ENCODE measurements around the gene FREM3.
A peak's percentile ranks its signal among the peaks of the same experiment; 100 is the strongest.
"Not testable (repeated sequence)": the region's sequence is repeated elsewhere in the genome, so short reads cannot be mapped to it uniquely, and the experiment has no call there.

FREM3 gene

GRCh38 chr4:143713553-143713952, 13.1 kb upstream of the FREM3 start:
- H3K9me3 ChIP-seq (ENCODE audit: insufficient read depth, low read depth, low read length) = no peaks in the 10 kb centered on the region
- no peak overlapping the region for H3K4me3 ChIP-seq (ENCODE audit: low read length)
- H3K27ac ChIP-seq (ENCODE audit: low read depth, low read length) = peak overlapping the region; percentile 61; the same call in 1 of the 2 replicates
- H3K4me1 ChIP-seq (ENCODE audit: insufficient read depth, low read length) = peaks cover 37% of the 10 kb centered on the region
- 0 out of 2 replicates have a peak overlapping the region, but pooled peaks have one; percentile 17 for H3K9ac ChIP-seq (ENCODE audit: low read depth, low read length)
- 93% methylated on average over 4 of the region's 5 CpGs for WGBS
- no peaks in the 10 kb centered on the region for H3K36me3 ChIP-seq (ENCODE audit: insufficient read depth, low read length)
- H3K27me3 ChIP-seq (ENCODE audit: insufficient read depth, low read length) = no peaks in the 10 kb centered on the region

DNA sequence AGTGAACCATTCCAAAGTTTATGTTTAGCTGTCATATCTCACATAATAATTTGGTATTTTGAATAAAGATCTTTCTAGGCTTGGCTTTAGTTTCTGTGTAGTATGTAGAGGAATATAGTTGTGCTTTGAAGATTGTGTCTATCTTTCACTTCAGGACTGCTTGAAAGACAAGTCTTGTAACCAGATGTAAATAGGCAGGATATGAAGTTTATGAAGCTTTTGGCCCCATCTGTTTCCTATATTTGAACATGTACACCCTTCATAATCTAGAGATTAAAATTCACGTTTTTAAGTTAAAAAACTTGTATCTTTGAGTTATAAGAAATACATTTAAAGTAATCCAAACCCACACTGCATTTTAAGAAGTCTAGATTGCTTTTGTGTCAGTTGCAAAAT, 11.7 kb upstream of the FREM3 start:
- WGBS = no CpG with 5 or more reads among the region's 1 CpG

GRCh38 chr4:143711543-143712154, 11.2 kb upstream of the FREM3 start:
- 67% methylated on average over 3 of the region's 4 CpGs for WGBS
- Histone ChIP-seq H3K27me3 (ENCODE audit: insufficient read depth, low read length) (no peaks in the 10 kb centered on the region), H3K9ac (ENCODE audit: low read depth, low read length) (no peak overlapping the region), H3K36me3 (ENCODE audit: insufficient read depth, low read length) (no peaks in the 10 kb centered on the region), H3K27ac (ENCODE audit: low read depth, low read length) (no peak overlapping the region), H3K4me1 (ENCODE audit: insufficient read depth, low read length) (peaks cover 37% of the 10 kb centered on the region), H3K4me3 (ENCODE audit: low read length) (no peak overlapping the region), H3K9me3 (ENCODE audit: insufficient read depth, low read depth, low read length) (0 out of 2 replicates have a peak, but pooled peaks cover 2% of the 10 kb centered on the region)

More for the DNA sequence above, 11.7 kb upstream of the FREM3 start:
- H3K9me3 ChIP-seq (ENCODE audit: insufficient read depth, low read depth, low read length) = no peaks in the 10 kb centered on the region
- H3K27me3 ChIP-seq (ENCODE audit: insufficient read depth, low read length) = no peaks in the 10 kb centered on the region
- no peaks in the 10 kb centered on the region for H3K36me3 ChIP-seq (ENCODE audit: insufficient read depth, low read length)
- peaks cover 37% of the 10 kb centered on the region for H3K4me1 ChIP-seq (ENCODE audit: insufficient read depth, low read length)
- H3K9ac ChIP-seq (ENCODE audit: low read depth, low read length) = no peak overlapping the region
- H3K27ac ChIP-seq (ENCODE audit: low read depth, low read length) = no peak overlapping the region
- H3K4me3 ChIP-seq (ENCODE audit: low read length) = no peak overlapping the region

DNA sequence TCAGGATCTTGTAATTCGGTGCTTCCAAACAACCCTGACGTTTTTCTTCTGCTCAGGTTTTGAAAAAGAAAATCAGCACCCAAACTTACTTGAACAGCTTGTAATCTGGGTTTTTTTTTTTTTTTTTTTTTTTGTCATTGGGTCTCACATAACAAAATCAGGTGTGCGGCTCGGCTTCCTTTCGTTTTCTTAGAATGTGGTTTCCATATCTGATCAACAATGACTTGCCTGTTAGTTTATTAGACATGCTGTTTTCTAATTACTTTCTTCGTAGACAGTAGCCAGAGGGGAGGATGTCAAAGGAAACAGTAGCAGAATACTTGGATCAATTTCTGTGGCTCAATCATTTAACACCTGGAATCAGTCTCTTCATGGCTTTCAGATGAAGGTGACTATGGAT, 890 bp upstream of the FREM3 start:
- 48% methylated on average over 6 of the region's 6 CpGs for WGBS

DNA sequence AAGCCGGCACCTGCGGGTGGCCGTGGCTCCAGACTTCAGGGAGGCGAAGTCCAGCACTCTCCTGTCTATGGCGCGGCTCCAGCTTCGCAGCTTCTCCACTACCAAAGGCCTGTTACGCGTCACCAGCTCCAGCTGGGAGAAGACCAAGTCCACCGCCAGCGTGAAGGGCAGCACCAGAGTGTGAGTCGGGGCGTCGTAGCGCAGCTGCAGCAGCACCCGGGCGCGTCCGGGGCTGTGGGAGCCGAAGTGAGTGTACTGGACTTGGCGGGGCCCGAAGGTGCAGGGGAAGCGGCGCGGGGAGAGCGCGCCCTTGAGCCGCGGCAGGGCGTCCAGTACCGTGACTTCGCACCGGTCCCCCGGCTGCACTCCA, 444 bp downstream of the FREM3 start:
- H3K4me3 ChIP-seq (ENCODE audit: low read length) = peak overlapping the region; percentile 59

More for the DNA sequence above, 890 bp upstream of the FREM3 start:
- H3K27ac ChIP-seq (ENCODE audit: low read depth, low read length) = no peak overlapping the region
- no peaks in the 10 kb centered on the region for H3K4me1 ChIP-seq (ENCODE audit: insufficient read depth, low read length)
- H3K27me3 ChIP-seq (ENCODE audit: insufficient read depth, low read length) = peaks cover 57% of the 10 kb centered on the region
- H3K4me3 ChIP-seq (ENCODE audit: low read length) = peak overlapping the region; percentile 59
- H3K9me3 ChIP-seq (ENCODE audit: insufficient read depth, low read depth, low read length) = no peaks in the 10 kb centered on the region
- no peaks in the 10 kb centered on the region for H3K36me3 ChIP-seq (ENCODE audit: insufficient read depth, low read length)
- H3K9ac ChIP-seq (ENCODE audit: low read depth, low read length) = no peak overlapping the region

GRCh38 chr4:143699331-143700045, 987 bp downstream of the FREM3 start:
- H3K27me3 ChIP-seq (ENCODE audit: insufficient read depth, low read length) = peaks cover 57% of the 10 kb centered on the region
- H3K9me3 ChIP-seq (ENCODE audit: insufficient read depth, low read depth, low read length) = no peaks in the 10 kb centered on the region
- peak overlapping the region; percentile 59 for H3K4me3 ChIP-seq (ENCODE audit: low read length)
- H3K27ac ChIP-seq (ENCODE audit: low read depth, low read length) = no peak overlapping the region
- peak overlapping the region; percentile 33; the same call in 1 of the 2 replicates for H3K9ac ChIP-seq (ENCODE audit: low read depth, low read length)
- H3K4me1 ChIP-seq (ENCODE audit: insufficient read depth, low read length) = no peaks in the 10 kb centered on the region
- H3K36me3 ChIP-seq (ENCODE audit: insufficient read depth, low read length) = no peaks in the 10 kb centered on the region
- 75% methylated on average over 40 of the region's 40 CpGs for WGBS

More for the DNA sequence above, 444 bp downstream of the FREM3 start:
- H3K27me3 ChIP-seq (ENCODE audit: insufficient read depth, low read length) = peaks cover 57% of the 10 kb centered on the region
- no peak overlapping the region for H3K27ac ChIP-seq (ENCODE audit: low read depth, low read length)
- H3K9me3 ChIP-seq (ENCODE audit: insufficient read depth, low read depth, low read length) = no peaks in the 10 kb centered on the region
- peak overlapping the region; percentile 33; the same call in 1 of the 2 replicates for H3K9ac ChIP-seq (ENCODE audit: low read depth, low read length)
- 6% methylated on average over 34 of the region's 34 CpGs for WGBS
- no peaks in the 10 kb centered on the region for H3K36me3 ChIP-seq (ENCODE audit: insufficient read depth, low read length)
- no peaks in the 10 kb centered on the region for H3K4me1 ChIP-seq (ENCODE audit: insufficient read depth, low read length)

- WGBS = 85% methylated on average over 3 of the region's 4 CpGs
- peaks cover 7% of the 10 kb centered on the region for H3K27me3 ChIP-seq (ENCODE audit: insufficient read depth, low read length)
- no peak overlapping the region for H3K27ac ChIP-seq (ENCODE audit: low read depth, low read length)
- H3K4me3 ChIP-seq (ENCODE audit: low read length) = no peak overlapping the region
- H3K36me3 ChIP-seq (ENCODE audit: insufficient read depth, low read length) = no peaks in the 10 kb centered on the region
- no peaks in the 10 kb centered on the region for H3K9me3 ChIP-seq (ENCODE audit: insufficient read depth, low read depth, low read length)
- no peaks in the 10 kb centered on the region for H3K4me1 ChIP-seq (ENCODE audit: insufficient read depth, low read length)
- no peak overlapping the region for H3K9ac ChIP-seq (ENCODE audit: low read depth, low read length)
Measured at GRCh38 chr4:143693856-143694255, 6.6 kb downstream of the FREM3 start.

GRCh38 chr4:143692241-143692640, 8.2 kb downstream of the FREM3 start:
- Histone ChIP-seq H3K4me3 (ENCODE audit: low read length) (no peak overlapping the region), H3K27ac (ENCODE audit: low read depth, low read length) (no peak overlapping the region), H3K9ac (ENCODE audit: low read depth, low read length) (no peak overlapping the region), H3K4me1 (ENCODE audit: insufficient read depth, low read length) (no peaks in the 10 kb centered on the region), H3K27me3 (ENCODE audit: insufficient read depth, low read length) (no peaks in the 10 kb centered on the region), H3K9me3 (ENCODE audit: insufficient read depth, low read depth, low read length) (no peaks in the 10 kb centered on the region), H3K36me3 (ENCODE audit: insufficient read depth, low read length) (no peaks in the 10 kb centered on the region)
- 79% methylated on average over 1 of the region's 1 CpG for WGBS

DNA sequence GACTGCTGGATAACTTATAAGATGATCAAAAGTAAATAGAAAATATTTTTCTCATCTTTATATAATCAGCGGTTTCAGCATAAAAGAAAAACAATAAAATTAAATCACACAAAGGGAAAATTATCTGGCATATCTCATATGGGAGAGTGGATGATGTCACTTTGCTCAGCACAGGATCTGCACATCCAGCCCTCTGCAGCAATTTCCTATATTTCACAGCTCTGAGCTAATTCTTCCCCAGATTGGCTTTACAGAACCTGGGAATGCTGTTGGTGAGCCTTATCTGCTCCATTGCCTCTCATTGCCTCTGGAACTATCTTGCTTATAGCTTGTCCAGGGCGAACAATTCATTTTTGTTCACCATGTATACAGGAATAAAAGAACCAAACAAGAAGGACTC, 21.0 kb downstream of the FREM3 start:
- Histone ChIP-seq H3K27me3 (ENCODE audit: insufficient read depth, low read length) (no peaks in the 10 kb centered on the region), H3K4me1 (ENCODE audit: insufficient read depth, low read length) (no peaks in the 10 kb centered on the region), H3K4me3 (ENCODE audit: low read length) (no peak overlapping the region), H3K36me3 (ENCODE audit: insufficient read depth, low read length) (no peaks in the 10 kb centered on the region), H3K9me3 (ENCODE audit: insufficient read depth, low read depth, low read length) (no peaks in the 10 kb centered on the region), H3K9ac (ENCODE audit: low read depth, low read length) (no peak overlapping the region), H3K27ac (ENCODE audit: low read depth, low read length) (no peak overlapping the region)
- WGBS = 91% methylated on average over 1 of the region's 2 CpGs

DNA sequence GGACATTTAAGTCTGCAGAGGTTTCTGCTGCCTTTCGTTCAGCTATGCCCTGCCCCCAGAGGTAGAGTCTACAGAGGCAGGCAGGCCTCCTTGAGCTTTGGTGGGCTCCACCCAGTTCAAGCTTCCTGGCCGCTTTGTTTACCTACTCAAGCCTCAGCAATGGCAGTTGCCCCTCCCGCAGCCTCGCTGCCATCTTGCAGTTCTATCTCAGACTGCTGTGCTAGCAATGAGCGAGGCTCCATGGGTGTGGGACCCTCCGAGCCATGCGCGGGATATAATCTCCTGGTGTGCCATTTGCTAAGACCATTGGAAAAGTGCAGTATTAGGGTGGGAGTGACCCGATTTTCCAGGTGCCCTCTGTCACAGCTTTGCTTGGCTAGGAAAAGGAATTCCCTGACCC, 26.8 kb downstream of the FREM3 start:
- H3K4me1 ChIP-seq (ENCODE audit: insufficient read depth, low read length); H3K9ac ChIP-seq (ENCODE audit: low read depth, low read length); H3K4me3 ChIP-seq (ENCODE audit: low read length); H3K36me3 ChIP-seq (ENCODE audit: insufficient read depth, low read length); H3K27ac ChIP-seq (ENCODE audit: low read depth, low read length); H3K9me3 ChIP-seq (ENCODE audit: insufficient read depth, low read depth, low read length); H3K27me3 ChIP-seq (ENCODE audit: insufficient read depth, low read length): not testable (repeated sequence)
- 93% methylated on average over 9 of the region's 9 CpGs for WGBS

GRCh38 chr4:143668930-143669552, 31.4 kb downstream of the FREM3 start:
- Histone ChIP-seq H3K36me3 (ENCODE audit: insufficient read depth, low read length) (no peaks in the 10 kb centered on the region), H3K9me3 (ENCODE audit: insufficient read depth, low read depth, low read length) (peaks cover 11% of the 10 kb centered on the region), H3K4me1 (ENCODE audit: insufficient read depth, low read length) (no peaks in the 10 kb centered on the region), H3K9ac (ENCODE audit: low read depth, low read length) (no peak overlapping the region), H3K27ac (ENCODE audit: low read depth, low read length) (no peak overlapping the region), H3K4me3 (ENCODE audit: low read length) (no peak overlapping the region), H3K27me3 (ENCODE audit: insufficient read depth, low read length) (no peaks in the 10 kb centered on the region)
- 94% methylated on average over 9 of the region's 9 CpGs for WGBS

Data from HUES64 (cell line).